ENCODE measurements around the gene TPGS1. TPM values are rescaled to one million over a fixed set of nuclear protein-coding genes. Genes with fewer than 3 reads are reported as not detected.

The TPGS1 gene
- total and polyA plus RNA-seq, 2 donors (not counting 3 experiments of a cell fraction or from before 2014, with no cell fraction given): 20.9 to 24.7 TPM

DNA sequence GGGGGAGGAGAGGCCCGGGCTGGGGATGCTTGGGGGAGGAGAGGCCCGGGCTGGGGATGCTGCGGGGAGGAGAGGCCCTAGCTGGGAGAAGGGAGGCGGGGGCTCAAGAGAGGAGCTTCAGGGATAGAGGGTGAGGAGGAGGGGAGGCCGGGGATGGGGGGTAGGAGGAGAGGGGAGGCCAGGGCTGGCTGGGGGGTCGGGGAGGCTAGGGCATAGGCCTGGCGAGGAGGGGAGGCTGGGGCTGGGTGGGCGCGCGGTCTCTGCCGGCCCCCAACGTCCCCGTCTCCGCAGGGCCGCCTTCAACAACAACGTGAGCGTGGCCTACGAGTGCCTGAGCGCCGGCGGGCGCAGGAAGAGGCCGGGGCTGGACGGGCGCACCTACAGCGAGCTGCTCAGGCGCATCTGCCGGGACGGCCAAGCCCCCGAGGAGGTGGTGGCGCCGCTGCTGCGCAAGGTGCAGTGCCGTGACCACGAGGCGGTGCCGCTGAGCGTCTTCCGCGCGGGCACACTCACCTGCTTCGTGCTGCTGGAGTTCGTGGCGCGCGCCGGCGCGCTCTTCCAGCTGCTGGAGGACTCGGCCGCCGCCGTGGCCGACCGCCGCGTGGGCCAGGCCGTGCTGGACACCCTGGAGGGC, 11.4 kb downstream of the TPGS1 start:
- dilution Hi-C loops (cut with MboI; ENCODE audit: extremely low pct_ligation_motif_present, low sequenced_read_pairs): no loop called here
- Histone ChIP-seq H3K27ac (ENCODE audit: insufficient read depth, low read depth, low read length) (no peak overlapping the region), H3K9me1 (replicated peaks; ENCODE audit: control insufficient read depth, extremely low read depth, insufficient read depth, low read length) (no peaks in the 10 kb centered on the region), H3K4me1 (ENCODE audit: control insufficient read depth, extremely low read depth, insufficient read depth, low read length) (no peaks in the 10 kb centered on the region), H3K79me2 (ENCODE audit: control insufficient read depth, insufficient read depth, low read length) (no peaks in the 10 kb centered on the region), H3K27me3 (ENCODE audit: control insufficient read depth in 2 of 2, insufficient read depth in 2 of 2, low read length in 2 of 2) (no peaks in the 10 kb centered on the region), H2AFZ (ENCODE audit: low read depth, low read length) (no peak overlapping the region), H3K4me2 (ENCODE audit: insufficient read depth, low read length) (no peak overlapping the region), H3K4me3 (replicated peaks in 1 of 3; ENCODE audit: insufficient read depth in 1 of 3, low read depth in 1 of 3, low read length in 3 of 3) (no peak overlapping the region), H3K9me3 (replicated peaks; ENCODE audit: control insufficient read depth, insufficient read depth, low read length) (no peaks in the 10 kb centered on the region), H4K20me1 (replicated peaks; ENCODE audit: control insufficient read depth, extremely low read depth, insufficient read depth, low read length) (no peaks in the 10 kb centered on the region), H3K9ac (replicated peaks; ENCODE audit: extremely low read depth, insufficient read depth, low read length) (no peak overlapping the region), H3K36me3 (ENCODE audit: control insufficient read depth in 2 of 2, extremely low read depth in 1 of 2, insufficient read depth in 2 of 2, low read length in 2 of 2) (no peaks in the 10 kb centered on the region)
- FAIRE-seq (no peak), DNase-seq (ENCODE audit: low read depth, low spot score) (no peak)
- intact Hi-C loops (cut with micrococcal nuclease): no loop called here
- TF ChIP-seq EZH2 (IDR thresholded peaks at IDR 0.05; ENCODE audit: borderline replicate concordance, low read depth, low read length, severe bottlenecking): no peak
- ChIA-PET POLR2A (interaction anchor here (0.7 kb wide), 1 partner anchor 9 kb away, joined by 4 read pairs; no protein-coding TSS in a partner anchor), CTCF (no interaction called here)
- no TSS peak for BruUV-seq (replicated peaks)

GRCh38 chr19:519449-519865, 12.2 kb downstream of the TPGS1 start:
- BruUV-seq (replicated peaks): no TSS peak
- intact Hi-C loops (cut with micrococcal nuclease): no loop called here
- FAIRE-seq: no peak

More at GRCh38 chr19:519449-519865, 12.2 kb downstream of the TPGS1 start:
- dilution Hi-C loops (cut with MboI; ENCODE audit: extremely low pct_ligation_motif_present, low sequenced_read_pairs): no loop called here
- CTCF ChIA-PET: no interaction called here
- no peaks in the 10 kb centered on the region for H3K27me3 ChIP-seq (ENCODE audit: control insufficient read depth in 2 of 2, insufficient read depth in 2 of 2, low read length in 2 of 2)
- DNase-seq (ENCODE audit: low read depth, low spot score): no peak
- no peaks in the 10 kb centered on the region for H3K4me1 ChIP-seq (ENCODE audit: control insufficient read depth, extremely low read depth, insufficient read depth, low read length)
- H3K27ac ChIP-seq (ENCODE audit: insufficient read depth, low read depth, low read length): no peak overlapping the region
- no peak overlapping the region for H2AFZ ChIP-seq (ENCODE audit: low read depth, low read length)
- no peaks in the 10 kb centered on the region for H3K9me1 ChIP-seq (replicated peaks; ENCODE audit: control insufficient read depth, extremely low read depth, insufficient read depth, low read length)
- no peak overlapping the region for H3K9ac ChIP-seq (replicated peaks; ENCODE audit: extremely low read depth, insufficient read depth, low read length)
- POLR2A ChIA-PET: no interaction called here
- no peaks in the 10 kb centered on the region for H3K36me3 ChIP-seq (ENCODE audit: control insufficient read depth in 2 of 2, extremely low read depth in 1 of 2, insufficient read depth in 2 of 2, low read length in 2 of 2)
- H3K9me3 ChIP-seq (replicated peaks; ENCODE audit: control insufficient read depth, insufficient read depth, low read length): no peaks in the 10 kb centered on the region
- TF ChIP-seq POLR2A (IDR thresholded peaks at IDR 0.05; ENCODE audit: low read depth, low read length) (no peak), POLR2AphosphoS5 (IDR thresholded peaks at IDR 0.05; ENCODE audit: insufficient read depth, low read depth, low read length) (no peak), MYC (IDR thresholded peaks at IDR 0.05; ENCODE audit: low read depth, low read length) (no peak), JUN (IDR thresholded peaks at IDR 0.05; ENCODE audit: borderline replicate concordance, insufficient read depth, insufficient read length, low read depth) (no peak), MAX (IDR thresholded peaks at IDR 0.05; ENCODE audit: insufficient read depth, insufficient read length) (no peak), EZH2 (IDR thresholded peaks at IDR 0.05; ENCODE audit: borderline replicate concordance, low read depth, low read length, severe bottlenecking) (no peak), FOS (IDR thresholded peaks at IDR 0.05; ENCODE audit: borderline replicate concordance, insufficient read depth, low read length) (no peak), GATA2 (IDR thresholded peaks at IDR 0.05; ENCODE audit: insufficient read depth, insufficient read length, low read depth, low read length) (no peak), CTCF (IDR thresholded peaks at IDR 0.05; ENCODE audit: extremely low read depth in 1 of 2, insufficient read depth in 1 of 2, low read depth in 1 of 2, low read length in 2 of 2) (no peak)
- H3K4me2 ChIP-seq (ENCODE audit: insufficient read depth, low read length): no peak overlapping the region
- H3K4me3 ChIP-seq (replicated peaks in 1 of 3; ENCODE audit: insufficient read depth in 1 of 3, low read depth in 1 of 3, low read length in 3 of 3): no peak overlapping the region
- no peaks in the 10 kb centered on the region for H4K20me1 ChIP-seq (replicated peaks; ENCODE audit: control insufficient read depth, extremely low read depth, insufficient read depth, low read length)
- H3K79me2 ChIP-seq (ENCODE audit: control insufficient read depth, insufficient read depth, low read length): no peaks in the 10 kb centered on the region

Data from endothelial cell of umbilical vein (primary cell).